GM12878 (cell line): ENCODE results near the gene TREH.

Source experiments
- BRCA1 ChIP-seq: IDR thresholded peaks from 2 replicates; pipeline ENCODE4 v1.6.1; 2011; ENCODE audit warnings: low read depth, low read length, improper control_type of control experiment
- CEBPZ ChIP-seq: fragments of 150-350 bp; IDR thresholded peaks from 2 replicates; pipeline ENCODE4 v1.6.1; 2016; ENCODE audit warnings: low read depth, low read length
- CTCF ChIP-seq, 3 experiments: IDR thresholded peaks in 2 of 3; conservative IDR thresholded peaks in 1 of 3; 2 replicates each; pipeline ENCODE4 v1.5.1; 2011; ENCODE audit warnings: low read depth in 3 of 3, low read length in 3 of 3, mild to moderate bottlenecking in 3 of 3, control low read depth in 2 of 3, moderate library complexity in 2 of 3, inconsistent platforms in 1 of 3, mixed read lengths in 1 of 3; ENCODE audit not compliant: control insufficient read depth in 2 of 3, insufficient read depth in 1 of 3; ENCODE audit errors: extremely low read depth in 1 of 3
- MAX ChIP-seq: IDR thresholded peaks from 2 replicates; pipeline ENCODE4 v1.6.1; 2012; ENCODE audit warnings: low read depth, low read length, improper control_type of control experiment
- MEF2A ChIP-seq: IDR thresholded peaks from 2 replicates; pipeline ENCODE4 v1.6.1; 2011; ENCODE audit warnings: low read depth, mild to moderate bottlenecking, low read length, moderate library complexity; ENCODE audit not compliant: insufficient read depth
- NRF1 ChIP-seq: conservative IDR thresholded peaks from 2 replicates; pipeline ENCODE4 v1.6.1; 2011; ENCODE audit warnings: mild to moderate bottlenecking, low read depth, low read length, improper control_type of control experiment
- POLR2AphosphoS5 ChIP-seq: IDR thresholded peaks from 2 replicates; pipeline ENCODE4 v1.6.1; 2011; ENCODE audit warnings: mild to moderate bottlenecking, low read length, inconsistent platforms
- SMC3 ChIP-seq: IDR thresholded peaks from 2 replicates; pipeline ENCODE4 v1.6.1; 2011; ENCODE audit warnings: low read length, improper control_type of control experiment, borderline replicate concordance
- TAF1 ChIP-seq: IDR thresholded peaks from 2 replicates; pipeline ENCODE4 v1.6.1; 2011; ENCODE audit warnings: mild to moderate bottlenecking, low read depth, low read length, borderline replicate concordance
- ZNF274 ChIP-seq: IDR thresholded peaks from one replicate; pipeline ENCODE4 v1.8.0; 2011; ENCODE audit not compliant: insufficient read length, insufficient read depth

- TF ChIP-seq MEF2A (no peak), SMC3 (no peak), CTCF (IDR thresholded peaks at IDR 0.05 in 2 of 3, conservative IDR thresholded peaks at IDR 0.05 in 1 of 3; ENCODE audit: control insufficient read depth in 2 of 3, extremely low read depth in 1 of 3, insufficient read depth in 1 of 3, low read depth in 3 of 3, low read length in 3 of 3) (no peak), POLR2AphosphoS5 (no peak), NRF1 (no peak), MAX (no peak), CEBPZ (no peak), ZNF274 (no peak), TAF1 (no peak), BRCA1 (no peak)
Measured at GRCh38 chr11:118705791-118706545, 26.5 kb upstream of the TREH start.
